CD4-positive, alpha-beta memory T cell (primary cell): ENCODE data around the gene CAPN10. TPM values are rescaled to one million over a fixed set of nuclear protein-coding genes. Genes with fewer than 3 reads are reported as not detected.
A peak's percentile ranks its signal among the peaks of the same experiment; 100 is the strongest.
"Not testable (repeated sequence)": the region's sequence is repeated elsewhere in the genome, so short reads cannot be mapped to it uniquely, and the experiment has no call there.

Experiments
- CTCF ChIA-PET: fragments of 350-600 bp; sonication (Branson Sonifier 250); formaldehyde crosslinking; loops from one replicate; lab custom pipeline; 2021; ENCODE audit warnings: inconsistent platforms; ENCODE audit not compliant: partially characterized antibody; lab: Charles Lee
- POLR2A ChIA-PET: fragments of 350-600 bp; sonication (Branson Sonifier 250); formaldehyde crosslinking; loops from one replicate; lab custom pipeline; 2021; ENCODE audit not compliant: partially characterized antibody; lab: Charles Lee
- DNase-seq, 5 donors: peaks; one replicate each; pipeline versions ENCODE4 v3.0.0 to v3.0.0-alpha.2; 2020 to 2022; ENCODE audit warnings: mixed read lengths in 1 of 5
- H3K27ac ChIP-seq: one replicate; pipeline ENCODE4 v1.7.0; 2013; ENCODE audit warnings: low read depth, low read length
- H3K27me3 ChIP-seq: 2 replicates; pipeline ENCODE4 v1.7.0; 2013; ENCODE audit warnings: mild to moderate bottlenecking, low read length, moderate library complexity; ENCODE audit not compliant: insufficient read depth
- H3K36me3 ChIP-seq: 2 replicates; pipeline ENCODE4 v1.7.0; 2013; ENCODE audit warnings: mild to moderate bottlenecking, low read length, moderate library complexity; ENCODE audit not compliant: insufficient read depth
- H3K4me1 ChIP-seq: 2 replicates; pipeline ENCODE4 v1.7.0; 2013; ENCODE audit warnings: mild to moderate bottlenecking, low read length, moderate library complexity; ENCODE audit not compliant: insufficient read depth
- H3K4me3 ChIP-seq, 2 donors: one replicate each; pipeline ENCODE4 v1.7.0; 2013; ENCODE audit warnings: low read length in 2 of 2, mild to moderate bottlenecking in 1 of 2
- H3K9me3 ChIP-seq, 2 donors: one replicate each; pipeline ENCODE4 v1.7.0; 2013; ENCODE audit warnings: low read length in 2 of 2, control low read depth in 1 of 2; ENCODE audit not compliant: control insufficient read depth in 1 of 2
- H3K27ac Mint-ChIP-seq, 7 donors: one replicate each; pipeline ENCODE4 v1.8.0; 2020 to 2021; ENCODE audit warnings: mixed read lengths in 7 of 7, mild to moderate bottlenecking in 6 of 7, inconsistent platforms in 3 of 7, moderate library complexity in 3 of 7
- H3K27me3 Mint-ChIP-seq, 2 donors: one replicate each; pipeline ENCODE4 v1.8.0; 2020 to 2021; ENCODE audit warnings: mixed read lengths in 2 of 2
- H3K36me3 Mint-ChIP-seq, 2 donors: one replicate each; pipeline ENCODE4 v1.8.0; 2020 to 2021; ENCODE audit warnings: mixed read lengths in 2 of 2, inconsistent platforms in 1 of 2, mild to moderate bottlenecking in 1 of 2
- H3K4me1 Mint-ChIP-seq, 4 donors: one replicate each; pipeline ENCODE4 v1.8.0; 2020 to 2021; ENCODE audit warnings: mixed read lengths in 4 of 4, mild to moderate bottlenecking in 1 of 4
- H3K4me3 Mint-ChIP-seq, 8 donors: one replicate each; pipeline ENCODE4 v1.8.0; 2020 to 2021; ENCODE audit warnings: mixed read lengths in 8 of 8, mild to moderate bottlenecking in 7 of 8, moderate library complexity in 6 of 8, inconsistent platforms in 3 of 8
- H3K9me3 Mint-ChIP-seq, 8 donors: one replicate each; pipeline ENCODE4 v1.8.0; 2020 to 2021; ENCODE audit warnings: mixed read lengths in 8 of 8, mild to moderate bottlenecking in 5 of 8, inconsistent platforms in 3 of 8, moderate library complexity in 1 of 8
- intact Hi-C: fragments of 100-400 bp; cut with micrococcal nuclease; formaldehyde crosslinking; loops from one replicate; pipeline ENCODE4 v1.15.1; 2023
- polyA plus RNA-seq, 2 donors: library from polyadenylated mRNA; unstranded; fragments of 300-500 nt; fragmentation: Illumina TruSeq; gene quantifications; one replicate each; pipeline ENCODE4 v1.2.3, GENCODE V29; 2021
- total RNA-seq, 2 experiments: library from RNA; stranded (reverse); gene quantifications; one replicate each; pipeline ENCODE4 v1.2.3, GENCODE V29; 2021

CAPN10 gene
- total and polyA plus RNA-seq, 4 experiments from 2014 or later: 9.9 to 83.0 (median 49.7) TPM

GRCh38 chr2:240561325-240561971 lies 25.1 kb upstream of the CAPN10 start:
- POLR2A ChIA-PET: interaction anchor here (0.8 to 20.6 kb wide), 16 partner anchors 11 to 1140 kb away, joined by 3 to 461 read pairs (median 4); partner anchors contain the start of genes CAPN10, GPR35, ING5 and MTERF4
- Mint-ChIP-seq H3K9me3 (peaks cover 0 to 3% (median 0%) of the 10 kb centered on the region in 8 donors), H3K36me3 (peaks cover 21 to 42% of the 10 kb centered on the region in 2 donors)

GRCh38 chr2:240563231-240563630 lies 23.3 kb upstream of the CAPN10 start:
- POLR2A ChIA-PET: interaction anchor here (4.6 to 20.6 kb wide), 2 partner anchors 15 to 24 kb away, joined by 131 to 461 read pairs; partner anchors contain the start of gene CAPN10
- peaks cover 21 to 40% of the 10 kb centered on the region in 2 donors for H3K36me3 Mint-ChIP-seq
- peak overlapping the region in 2 of 7 donors; percentile 27 to 99 for H3K27ac Mint-ChIP-seq
- H3K36me3 ChIP-seq, H3K27me3 ChIP-seq, H3K9me3 Mint-ChIP-seq, H3K9me3 ChIP-seq, H3K27me3 Mint-ChIP-seq, DNase-seq, H3K4me3 ChIP-seq, H3K27ac ChIP-seq: not testable (repeated sequence)
- H3K4me1 ChIP-seq: peaks cover 82% of the 10 kb centered on the region
- peak overlapping the region in 2 of 8 donors; percentile 94 to 95 for H3K4me3 Mint-ChIP-seq
- CTCF ChIA-PET: interaction anchor here (1.7 to 3.0 kb wide), 2 partner anchors 23 to 49 kb away, joined by 5 to 10 read pairs; partner anchors contain the start of gene CAPN10
- H3K4me1 Mint-ChIP-seq: peaks cover 48 to 91% (median 66%) of the 10 kb centered on the region in 4 donors
- intact Hi-C loops: loop anchor here (5.0 to 10.0 kb wide), 4 partner anchors 536 to 1161 kb away; partner anchors contain the start of genes ATG4B, HDAC4, HDLBP and NDUFA10

More at GRCh38 chr2:240561325-240561971, 25.1 kb upstream of the CAPN10 start:
- Mint-ChIP-seq H3K4me1 (peaks cover 47 to 86% (median 65%) of the 10 kb centered on the region in 4 donors), H3K27me3 (no peaks in the 10 kb centered on the region), H3K4me3 (peak overlapping the region; percentile 84 to 91 (median 88)), H3K27ac (peak overlapping the region; percentile 86 to 99 (median 94))
- Histone ChIP-seq H3K9me3 (no peaks in the 10 kb centered on the region), H3K4me1 (peaks cover 86% of the 10 kb centered on the region), H3K27ac (peak overlapping the region; percentile 86), H3K27me3 (no peaks in the 10 kb centered on the region), H3K36me3 (peaks cover 8% of the 10 kb centered on the region), H3K4me3 (peak overlapping the region; percentile 54 to 90)
- intact Hi-C loops: loop anchor here (1.0 to 10.0 kb wide), 6 partner anchors 25 to 1159 kb away; partner anchors contain the start of genes ATG4B, CAPN10, HDAC4 and HDLBP
- DNase-seq: peak in 3 of 5 donors; percentile 17 to 58 (median 33)
- CTCF ChIA-PET: interaction anchor here (1.1 to 3.0 kb wide), 6 partner anchors 11 to 47 kb away, joined by 3 to 13 read pairs (median 8); partner anchors contain the start of gene CAPN10

GRCh38 chr2:240563951-240564560 lies 22.5 kb upstream of the CAPN10 start:
- Mint-ChIP-seq H3K4me3 (peak overlapping the region in 7 of 8 donors; percentile 64 to 98 (median 95)), H3K27ac (peak overlapping the region in 6 of 7 donors; percentile 98 to 99 (median 99)), H3K9me3 (peaks cover 0 to 3% (median 0%) of the 10 kb centered on the region in 8 donors), H3K4me1 (peaks cover 42 to 84% (median 59%) of the 10 kb centered on the region in 4 donors), H3K36me3 (peaks cover 17 to 40% of the 10 kb centered on the region in 2 donors), H3K27me3 (no peaks in the 10 kb centered on the region)
- Histone ChIP-seq H3K4me3 (peak overlapping the region; percentile 4 to 79), H3K27me3 (no peaks in the 10 kb centered on the region), H3K36me3 (peaks cover 8% of the 10 kb centered on the region), H3K27ac (peak overlapping the region; percentile 89), H3K4me1 (peaks cover 74% of the 10 kb centered on the region), H3K9me3 (no peaks in the 10 kb centered on the region)
- ChIA-PET CTCF (interaction anchor here (1.7 to 3.8 kb wide), 3 partner anchors 16 to 50 kb away, joined by 5 to 47 read pairs (median 10); partner anchors contain the start of gene CAPN10), POLR2A (interaction anchor here (0.6 to 20.6 kb wide), 4 partner anchors 14 to 168 kb away, joined by 3 to 461 read pairs (median 70); partner anchors contain the start of genes CAPN10 and GPR35)
- DNase-seq: no peak
- intact Hi-C loops: loop anchor here (5.0 to 10.0 kb wide), 4 partner anchors 537 to 1162 kb away; partner anchors contain the start of genes ATG4B, HDAC4, HDLBP and NDUFA10

GRCh38 chr2:240564561-240565332 lies 21.8 kb upstream of the CAPN10 start:
- intact Hi-C loops: loop anchor here (5.0 to 10.0 kb wide), 7 partner anchors 127 to 1318 kb away; partner anchors contain the start of genes ATG4B, DTYMK, GPC1 and HDAC4
- peaks cover 8% of the 10 kb centered on the region for H3K36me3 ChIP-seq
- DNase-seq: peak; percentile 22 to 76 (median 41)
- no peaks in the 10 kb centered on the region for H3K27me3 ChIP-seq
- peak overlapping the region; percentile 89 for H3K27ac ChIP-seq
- Mint-ChIP-seq H3K9me3 (peaks cover 0 to 3% (median 0%) of the 10 kb centered on the region in 8 donors), H3K27ac (peak overlapping the region; percentile 98 to 99 (median 99)), H3K4me1 (peaks cover 42 to 84% (median 59%) of the 10 kb centered on the region in 4 donors), H3K4me3 (peak overlapping the region; percentile 90 to 98 (median 94)), H3K27me3 (no peaks in the 10 kb centered on the region), H3K36me3 (peaks cover 17 to 42% of the 10 kb centered on the region in 2 donors)
- ChIA-PET CTCF (interaction anchor here (1.1 to 3.8 kb wide), 6 partner anchors 10 to 57 kb away, joined by 4 to 61 read pairs (median 28); partner anchors contain the start of gene CAPN10), POLR2A (interaction anchor here (0.6 to 20.6 kb wide), 10 partner anchors 8 to 751 kb away, joined by 3 to 461 read pairs (median 24); partner anchors contain the start of genes ANKMY1, CAPN10, DUSP28 and GPR35)
- H3K4me1 ChIP-seq: peaks cover 74% of the 10 kb centered on the region
- no peaks in the 10 kb centered on the region for H3K9me3 ChIP-seq
- peak overlapping the region; percentile 63 to 79 for H3K4me3 ChIP-seq

- Mint-ChIP-seq H3K27me3 (no peaks in the 10 kb centered on the region), H3K27ac (peak overlapping the region; percentile 98 to 99 (median 99)), H3K36me3 (peaks cover 17 to 46% of the 10 kb centered on the region in 2 donors), H3K4me3 (peak overlapping the region; percentile 90 to 98 (median 94)), H3K9me3 (peaks cover 0 to 3% (median 0%) of the 10 kb centered on the region in 8 donors), H3K4me1 (peaks cover 43 to 87% (median 64%) of the 10 kb centered on the region in 4 donors)
- intact Hi-C loops: loop anchor here (1.0 to 10.0 kb wide), 10 partner anchors 9 to 1317 kb away; partner anchors contain the start of genes ATG4B, CAPN10, DTYMK and GPC1
- CTCF ChIA-PET: interaction anchor here (0.8 to 3.8 kb wide), 13 partner anchors 11 to 166 kb away, joined by 3 to 61 read pairs (median 6); partner anchors contain the start of gene CAPN10
- peaks cover 8% of the 10 kb centered on the region for H3K36me3 ChIP-seq
- DNase-seq: peak; percentile 92 to 98 (median 94)
- POLR2A ChIA-PET: interaction anchor here (0.7 to 20.6 kb wide), 14 partner anchors 9 to 1136 kb away, joined by 3 to 461 read pairs (median 8); partner anchors contain the start of genes ANKMY1, CAPN10, DUSP28 and GPC1
- peak overlapping the region; percentile 63 to 79 for H3K4me3 ChIP-seq
- peak overlapping the region; percentile 89 for H3K27ac ChIP-seq
- H3K9me3 ChIP-seq: no peaks in the 10 kb centered on the region
- H3K27me3 ChIP-seq: no peaks in the 10 kb centered on the region
- H3K4me1 ChIP-seq: peaks cover 80% of the 10 kb centered on the region
These were observed 21.0 kb upstream of the CAPN10 start for GRCh38 chr2:240565333-240566202.
